Stimulated activated CD8-positive, alpha-beta memory T cell treated with anti-CD3 and anti-CD28 coated beads, Interleukin-4, amount 100 ng/mL, for 24 hours (primary cell): ENCODE data around the gene CDH24.

ENCODE experiments used
- DNase-seq: peaks from one replicate; pipeline ENCODE4 v3.0.0-alpha.2; 2020; ENCODE audit warnings: low read depth

Gene CDH24

DNA sequence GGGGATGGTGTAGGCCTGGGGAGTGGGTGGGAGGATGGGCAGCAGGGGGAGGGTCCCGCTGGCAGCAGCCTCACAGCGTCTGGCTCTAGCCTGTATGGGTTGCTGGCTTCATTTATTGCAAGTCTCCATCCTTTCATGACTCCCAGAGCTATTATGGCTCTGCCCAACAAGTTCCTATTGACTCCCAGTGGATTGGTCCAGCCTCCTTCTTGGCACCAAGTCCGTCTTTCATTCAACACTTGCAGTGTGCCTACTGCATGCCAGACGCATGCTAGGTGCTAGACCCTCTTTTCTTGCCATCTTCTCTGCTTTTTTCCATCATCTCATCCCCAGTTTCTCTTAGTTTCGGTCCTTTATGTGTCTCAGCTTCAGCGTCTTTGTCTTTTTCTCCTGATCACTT is 14.2 kb downstream of the CDH24 start:
- DNase-seq: no peak

GRCh38 chr14:23042162-23042965 is 15.0 kb downstream of the CDH24 start, which contains the start of gene PSMB11:
PSMB11 (plus strand) TSS chr14:23042212; CDS start chr14:23042226, 14 bp downstream.
- DNase-seq: no peak

DNA sequence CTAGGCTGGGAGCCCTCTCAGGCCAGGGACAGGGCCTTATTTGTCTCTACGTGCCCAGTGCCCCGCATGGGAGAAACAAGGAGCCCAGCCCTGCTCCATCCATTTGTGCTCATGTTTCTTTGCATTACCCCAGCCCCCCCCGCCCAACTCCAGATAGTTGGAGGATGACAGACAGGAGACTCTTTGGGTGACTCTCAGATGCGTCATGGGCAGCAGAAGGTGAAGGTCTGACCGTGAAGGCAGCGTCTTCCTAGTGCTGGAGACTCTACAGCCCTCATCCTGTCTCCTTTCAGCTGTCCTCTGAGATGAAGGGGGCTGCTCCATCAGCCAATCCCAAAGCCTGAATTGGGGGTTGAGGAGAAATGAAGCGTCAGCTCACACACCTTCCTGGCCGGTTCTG is 15.6 kb downstream of the CDH24 start:
- DNase-seq: no peak

DNA sequence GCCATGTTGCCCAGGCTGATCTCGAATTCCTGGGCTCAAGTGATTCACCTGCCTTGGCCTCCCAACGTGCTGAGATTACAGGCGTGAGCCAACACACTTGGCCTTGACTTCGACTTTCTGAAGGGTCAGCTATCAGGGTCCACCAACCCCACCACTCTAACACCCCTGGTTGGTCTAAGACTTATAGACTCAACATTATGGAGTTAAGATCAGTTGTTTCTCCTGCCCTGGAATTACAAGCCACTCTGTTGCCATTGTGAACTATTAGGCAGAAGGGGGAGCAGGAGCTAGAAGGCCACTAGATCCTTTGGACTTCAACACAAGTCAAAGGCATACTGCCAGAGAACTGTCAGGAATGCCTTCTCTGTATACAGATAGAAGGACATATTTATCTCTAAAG is 17.2 kb downstream of the CDH24 start:
- DNase-seq: no peak

DNA sequence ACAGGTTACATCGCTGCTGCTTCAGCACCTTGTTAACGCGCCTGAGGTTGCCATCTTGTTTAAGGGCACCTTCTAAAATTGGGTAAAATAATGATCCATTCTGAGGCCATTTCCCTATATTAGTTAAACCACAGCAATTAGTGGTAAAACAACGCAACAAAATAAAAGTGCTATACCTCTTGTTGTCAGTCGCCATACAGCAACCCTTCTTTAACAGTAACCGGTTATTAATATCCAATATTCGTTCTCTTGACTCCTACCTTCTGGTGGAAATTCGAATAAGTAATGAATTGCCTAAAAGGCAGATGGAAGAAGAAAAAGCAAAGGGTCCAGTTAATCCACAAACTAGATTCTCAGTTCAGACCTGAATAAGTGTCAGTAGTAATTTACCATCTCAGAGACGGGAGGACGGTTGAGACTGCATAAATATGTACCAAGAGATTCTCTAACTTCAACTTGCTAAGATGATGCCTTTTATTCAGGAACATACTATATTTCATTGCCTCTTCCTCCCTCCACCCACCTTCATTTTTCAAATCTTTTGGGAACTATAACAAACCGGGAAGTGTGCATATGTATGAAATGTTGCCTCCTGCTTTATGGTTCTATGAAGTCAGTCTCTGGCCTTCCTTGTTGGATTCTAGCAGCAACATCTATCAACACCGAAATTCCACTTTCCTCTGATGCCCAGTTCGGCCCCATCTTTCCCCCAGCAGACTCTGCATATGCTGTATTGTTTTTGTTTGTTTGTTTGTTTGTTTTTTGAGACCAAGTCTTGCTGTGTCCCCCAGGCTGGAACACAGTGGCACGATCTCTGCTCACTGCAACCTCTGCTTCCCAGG is 21.8 kb downstream of the CDH24 start:
- no peak for DNase-seq

DNA sequence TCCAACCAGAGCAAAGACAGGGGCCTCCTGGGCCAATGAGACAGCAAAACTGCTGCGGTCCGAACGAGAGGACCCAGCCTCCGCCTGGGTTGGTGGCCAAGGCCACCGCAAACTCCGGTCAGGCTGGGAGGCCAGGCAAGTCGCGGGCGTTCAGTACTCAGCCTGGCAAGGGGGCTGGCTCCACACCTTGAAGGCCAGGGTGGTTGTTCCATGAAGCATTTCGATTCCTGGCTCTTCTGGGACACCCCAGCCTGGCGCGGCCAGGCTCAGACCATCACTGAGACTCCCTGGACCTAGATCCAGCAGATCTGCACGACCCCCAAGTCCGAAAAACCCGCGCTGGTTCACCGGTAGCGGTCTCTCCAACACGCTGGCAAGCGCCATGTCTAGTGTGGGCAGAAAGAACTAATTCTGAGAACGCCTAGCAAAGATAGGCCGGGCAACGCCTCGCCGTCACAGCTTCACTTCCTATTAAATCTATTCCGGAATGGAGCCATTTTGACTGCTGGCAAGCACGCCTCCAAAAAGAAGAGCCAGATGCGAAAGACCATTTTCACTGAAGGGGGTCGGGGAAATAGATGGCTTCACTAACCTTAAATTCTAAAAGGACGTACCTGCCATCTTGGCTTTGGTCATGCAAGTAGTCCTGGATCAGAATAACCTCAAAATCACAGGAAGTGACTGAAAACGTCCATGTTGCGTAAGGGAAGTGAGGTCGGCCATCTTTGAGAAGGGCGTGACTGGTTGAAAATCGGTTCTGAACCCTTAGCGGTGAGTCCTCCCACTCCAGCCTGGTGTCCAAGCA is 22.6 kb downstream of the CDH24 start, which contains the start of gene PSMB5:
PSMB5 (minus strand) TSS at position 403 of the 805 bp plus-strand sequence; CDS start at position 384, 19 bp downstream.
- peak; percentile 74 for DNase-seq

GRCh38 chr14:23033801-23034497 is 23.4 kb downstream of the CDH24 start:
- no peak for DNase-seq

DNA sequence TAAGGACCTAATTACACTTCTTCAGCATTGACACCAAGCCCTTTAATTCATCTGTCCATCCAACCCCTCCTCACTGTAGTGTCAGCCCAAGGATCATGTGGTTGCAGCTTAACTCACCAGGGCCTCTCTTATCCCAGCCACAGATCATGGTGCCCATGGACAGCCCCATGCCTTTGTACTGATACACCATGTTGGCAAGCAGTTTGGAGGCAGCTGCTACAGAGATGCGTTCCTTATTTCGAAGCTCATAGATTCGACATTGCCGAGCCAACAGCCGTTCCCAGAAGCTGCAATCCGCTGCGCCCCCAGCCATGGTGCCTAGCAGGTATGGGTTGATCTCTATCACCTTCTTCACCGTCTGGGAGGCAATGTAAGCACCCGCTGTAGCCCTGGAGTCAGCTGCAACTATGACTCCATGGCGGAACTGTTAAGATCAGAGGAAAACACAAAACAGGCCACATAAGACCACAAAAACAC is 24.0 kb downstream of the CDH24 start:
- DNase-seq: no peak

- no peak for DNase-seq
Observed at GRCh38 chr14:23030936-23031335, 26.4 kb downstream of the CDH24 start.

DNA sequence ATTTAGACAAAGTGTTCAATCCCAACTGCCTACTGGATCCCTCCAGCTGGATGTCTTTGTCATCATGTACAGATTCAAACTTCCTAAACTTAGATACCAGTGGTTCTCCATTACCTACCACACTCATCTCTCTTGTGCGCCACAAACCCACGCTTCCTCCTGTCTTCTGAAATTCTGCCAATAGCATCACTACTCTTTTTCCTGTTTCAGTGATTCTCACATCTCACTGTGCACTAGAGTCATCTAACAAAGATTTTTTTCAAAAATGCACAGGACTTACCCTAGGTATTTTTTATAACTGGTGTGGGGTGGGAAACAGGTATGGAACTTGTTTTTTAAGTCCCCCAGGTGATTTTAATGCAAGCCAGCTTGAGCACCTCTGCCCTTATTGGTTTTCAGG is 28.5 kb downstream of the CDH24 start:
- no peak for DNase-seq

DNA sequence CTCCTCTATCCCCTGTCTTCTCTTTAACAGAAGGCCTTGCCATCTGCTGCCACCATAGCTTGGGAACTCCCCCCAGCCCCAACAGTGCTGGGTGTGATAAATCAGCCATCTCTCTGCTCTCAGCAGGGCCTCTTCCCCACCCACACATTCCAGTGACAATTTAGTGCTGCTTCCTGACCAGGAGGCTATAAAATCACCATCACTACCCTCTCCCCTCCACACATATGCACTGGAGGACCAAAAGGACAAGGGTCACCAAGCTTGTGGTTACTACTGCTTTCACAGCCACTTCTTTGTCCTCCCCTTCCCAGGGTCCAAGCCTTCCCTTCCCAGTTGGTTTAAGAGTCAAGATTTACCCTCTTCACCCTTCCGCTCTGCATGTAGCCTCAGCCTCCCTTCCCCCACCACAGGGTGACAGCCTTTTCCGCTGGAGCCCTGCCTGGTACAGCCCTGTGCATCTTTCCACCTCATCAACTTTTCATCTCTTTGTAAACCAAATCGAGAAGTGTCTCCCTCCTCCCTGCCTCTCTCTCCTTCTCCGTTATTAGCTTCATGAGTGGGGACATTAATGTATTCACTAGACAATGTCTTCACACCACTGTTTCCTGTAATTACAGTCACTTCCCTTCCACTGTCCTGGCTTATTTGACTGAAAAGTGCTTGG is 32.0 kb downstream of the CDH24 start:
- no peak for DNase-seq

DNA sequence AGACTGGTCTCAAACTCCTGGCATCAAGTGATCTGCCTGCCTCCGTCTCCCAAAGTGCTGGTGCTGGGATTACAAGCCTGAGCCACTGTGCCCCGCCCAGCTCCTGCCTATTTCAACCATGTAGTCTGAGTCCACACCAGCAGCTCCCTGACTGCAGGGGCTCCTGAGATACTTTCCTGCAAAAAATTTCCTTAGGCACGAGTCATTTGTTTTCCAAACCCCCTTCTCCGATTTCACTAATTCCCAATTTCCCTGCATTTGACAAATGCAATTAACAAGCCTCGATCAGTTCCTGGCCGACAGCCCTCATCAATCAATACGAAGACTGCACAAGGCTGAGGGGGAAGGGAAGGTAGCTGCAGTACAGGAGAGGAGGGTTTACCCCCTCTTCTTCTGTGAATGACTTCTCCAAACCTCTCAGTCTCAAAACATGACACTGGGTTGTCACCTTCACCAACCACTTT is 32.7 kb downstream of the CDH24 start:
- DNase-seq: no peak

- DNase-seq: no peak
Observed at GRCh38 chr14:23023795-23024152, 33.5 kb downstream of the CDH24 start.

DNA sequence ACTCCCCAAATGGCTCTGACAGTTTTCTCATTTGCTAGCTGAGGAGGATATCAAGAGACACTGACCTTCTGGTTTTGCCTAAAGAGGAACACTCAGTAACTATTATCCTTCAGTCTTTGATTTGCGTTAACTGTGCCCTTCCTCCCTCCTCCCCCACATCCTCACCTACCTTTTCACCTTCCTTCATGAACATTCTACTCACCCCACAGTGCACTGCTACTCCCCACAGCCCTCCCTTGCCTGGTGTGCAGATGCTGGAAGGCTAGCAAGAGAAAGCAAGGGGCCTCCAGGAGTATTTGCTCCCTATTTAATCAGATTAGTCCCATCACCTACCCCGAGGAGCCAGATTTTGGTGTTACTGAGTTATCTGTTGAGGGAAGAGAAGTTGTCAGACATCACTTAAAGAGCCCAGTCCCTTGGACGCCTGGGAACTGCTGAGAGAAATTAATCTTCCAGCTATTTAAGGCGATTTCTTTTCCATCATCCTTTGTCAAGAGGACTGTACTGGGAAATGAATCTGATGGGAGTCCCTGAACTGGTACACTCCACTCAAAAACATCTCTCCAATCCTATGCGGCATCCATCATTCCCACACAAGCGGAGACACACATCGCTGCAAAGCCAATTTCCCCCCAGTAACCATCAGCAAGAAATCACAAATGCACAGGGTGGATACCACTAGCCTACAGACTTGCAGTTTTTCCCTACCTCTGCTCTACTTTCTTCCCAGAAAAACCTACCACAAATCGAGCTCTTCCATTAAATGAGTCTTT is 34.1 kb downstream of the CDH24 start:
- no peak for DNase-seq

GRCh38 chr14:23021889-23022442 is 35.4 kb downstream of the CDH24 start:
- no peak for DNase-seq

GRCh38 chr14:23021434-23021833 is 35.9 kb downstream of the CDH24 start:
- no peak for DNase-seq

DNA sequence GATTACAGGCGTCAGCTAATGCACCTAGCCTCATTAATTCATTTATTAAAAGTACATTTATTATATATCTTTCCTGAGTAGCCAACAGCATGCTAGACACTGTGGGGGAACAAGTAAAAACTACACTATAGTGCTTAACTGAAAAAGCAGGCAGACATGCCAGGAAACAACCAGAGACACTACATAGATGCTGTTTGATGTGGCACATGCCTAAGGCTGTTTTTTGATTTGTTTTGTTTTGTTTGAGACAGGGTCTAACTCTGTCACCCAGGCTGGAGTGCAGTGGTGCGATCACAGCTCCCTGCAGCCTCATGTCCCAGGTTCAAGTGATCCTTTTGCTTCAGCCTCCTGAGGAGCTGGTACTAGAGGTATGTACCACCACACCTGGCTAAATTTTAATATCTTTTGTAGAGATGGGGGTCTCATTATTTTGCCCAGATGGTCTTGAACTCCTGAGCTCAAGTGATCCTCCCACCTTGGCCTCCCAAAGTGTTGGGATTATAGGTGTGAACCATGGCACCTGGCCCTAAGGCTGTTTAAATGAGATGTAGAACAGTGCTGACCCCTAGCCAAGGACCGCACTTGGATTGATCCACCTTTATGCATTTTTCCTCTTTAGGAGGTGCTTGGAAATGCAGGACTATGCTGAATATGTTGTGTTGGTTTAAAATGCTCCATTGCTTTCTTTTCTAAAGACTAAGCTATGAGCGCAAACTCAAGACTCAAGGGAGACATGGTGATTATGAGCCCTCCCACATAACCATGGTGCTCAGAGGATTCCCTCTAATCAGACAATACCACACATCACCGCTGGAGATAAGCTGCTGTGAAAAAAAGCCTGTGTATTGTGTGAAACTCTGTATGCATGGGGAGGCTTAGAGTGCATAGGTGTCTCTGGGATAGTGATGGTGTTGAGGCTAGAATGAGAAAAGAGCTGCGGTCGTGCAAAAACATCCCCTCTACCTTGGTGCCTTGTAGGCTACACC is 36.9 kb downstream of the CDH24 start:
- DNase-seq: no peak

DNA sequence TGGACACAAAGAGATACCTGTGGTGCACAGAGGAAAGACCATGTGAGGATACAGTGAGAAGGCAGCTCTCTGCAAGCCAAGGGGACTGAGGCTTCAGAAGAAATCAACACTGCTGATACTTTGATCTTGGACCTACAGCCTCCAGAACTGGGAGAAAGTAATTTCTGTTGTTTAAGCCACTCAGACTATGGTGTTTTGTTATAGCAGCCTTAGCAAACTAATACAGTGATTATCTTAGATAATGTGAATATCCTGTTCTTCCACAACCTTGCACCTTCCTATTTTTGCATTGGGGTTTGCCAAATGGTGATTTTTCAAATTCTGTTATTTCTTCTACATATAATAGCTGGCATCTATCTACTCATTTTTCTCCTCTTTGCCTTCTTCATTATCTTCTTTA is 39.2 kb downstream of the CDH24 start:
- no peak for DNase-seq

GRCh38 chr14:23017091-23017490 is 40.2 kb downstream of the CDH24 start:
- no peak for DNase-seq
